K562 (cell line): ENCODE data around the gene DCXR. TPM values are rescaled to one million over a fixed set of nuclear protein-coding genes. Genes with fewer than 3 reads are reported as not detected.

Source experiments
- CEBPZ ChIP-seq: fragments of 150-350 bp; IDR thresholded peaks from 2 replicates; pipeline ENCODE4 v1.6.1; 2014; ENCODE audit warnings: low read depth, mild to moderate bottlenecking, low read length, borderline replicate concordance
- HNRNPL ChIP-seq: fragments of 200-400 bp; formaldehyde crosslinking; IDR thresholded peaks from 2 replicates; pipeline ENCODE4 v1.6.1; 2017; ENCODE audit warnings: low read depth, mild to moderate bottlenecking, low read length
- MCM7 ChIP-seq, 2 experiments: fragments of 450-650 bp; IDR thresholded peaks; 2 replicates each; pipeline ENCODE4 v1.6.1; 2016 to 2018
- TCF15 ChIP-seq: fragments of 250-450 bp; sonication (Bioruptor Pico); IDR thresholded peaks from 2 replicates; pipeline ENCODE4 v1.8.0; 2022; ENCODE audit warnings: moderate library complexity, mild to moderate bottlenecking, inconsistent platforms
- TSHZ1 ChIP-seq: fragments of 250-450 bp; sonication (Bioruptor Pico); IDR thresholded peaks from 2 replicates; pipeline ENCODE4 v1.4.0; 2020; ENCODE audit warnings: mild to moderate bottlenecking, moderate library complexity
- ZNF280B ChIP-seq: fragments of 250-450 bp; sonication (Bioruptor Pico); IDR thresholded peaks from 2 replicates; pipeline ENCODE4 v1.5.1; 2021; ENCODE audit warnings: mild to moderate bottlenecking
- polyA plus RNA-seq, 8 experiments: library from polyadenylated mRNA; depleted of rRNA in 4 of 8; stranded (reverse) in 5 of 8; unstranded in 3 of 8; fragments of >200 nt; fragmentation: Nextera tagmentation in 2 of 8; fragmentation: Illumina TruSeq in 1 of 8; extraction: Ambion mirVana in 2 of 8; extraction: Trizol in 1 of 8; gene quantifications; 2 replicates each; pipeline versions ENCODE4 v1.2.1 to v1.2.3, GENCODE V29; 2011 to 2014; ENCODE audit warnings: inconsistent platforms in 1 of 8, missing spikeins in 1 of 8
- total RNA-seq, 7 experiments: library from RNA; depleted of rRNA in 6 of 7; stranded (reverse); fragments of >200 nt in 6 of 7; fragmentation: Illumina TruSeq in 2 of 7; extraction: Trizol in 2 of 7; gene quantifications; 2 replicates each; pipeline versions ENCODE4 v1.2.1 to v1.2.3, GENCODE V29; 2011 to 2021; ENCODE audit warnings: low replicate concordance in 1 of 7

The DCXR gene
- total and polyA plus RNA-seq, 9 of the 15 experiments (the other 6 are each of a cell fraction or from before 2014, with no cell fraction given), result 21.3 to 274 (median 156) TPM

GRCh38 chr17:82011617-82012187 lies 25.8 kb downstream of the DCXR start (continued):
- TF ChIP-seq CEBPZ (no peak), ZNF280B (no peak), MCM7 (IDR thresholded peaks at IDR 0.05) (no peak), TSHZ1 (CRISPR knock-in tag) (no peak), HNRNPL (no peak), TCF15 (CRISPR knock-in tag) (no peak)
- TF ChIP-seq, all 486 proteins: peak for 0
